Mucosa of stomach (tissue), 1 donor: ENCODE data around the gene SYNE1.

Experiments
- H3K27me3 ChIP-seq: one replicate; pipeline ENCODE4 v1.7.0; 2013; ENCODE audit warnings: mild to moderate bottlenecking, low read length; ENCODE audit not compliant: control insufficient read depth, insufficient read depth
- H3K36me3 ChIP-seq: one replicate; pipeline ENCODE4 v1.7.0; 2013; ENCODE audit warnings: low read length; ENCODE audit not compliant: control insufficient read depth, insufficient read depth
- H3K4me1 ChIP-seq: one replicate; pipeline ENCODE4 v1.7.0; 2013; ENCODE audit warnings: mild to moderate bottlenecking, low read length; ENCODE audit not compliant: control insufficient read depth, insufficient read depth
- H3K4me3 ChIP-seq: one replicate; pipeline ENCODE4 v1.7.0; 2013; ENCODE audit warnings: low read length
- H3K9ac ChIP-seq: one replicate; pipeline ENCODE4 v1.7.0; 2013; ENCODE audit warnings: mild to moderate bottlenecking, low read length, moderate library complexity
- H3K9me3 ChIP-seq: one replicate; pipeline ENCODE4 v1.7.0; 2013; ENCODE audit warnings: mild to moderate bottlenecking, low read length, moderate library complexity; ENCODE audit not compliant: control insufficient read depth
- donor health status: Pancreatic carcinoma.

SYNE1 gene

GRCh38 chr6:152605941-152606340, 31.2 kb downstream of the SYNE1 start:
- Histone ChIP-seq H3K36me3 (no peaks in the 10 kb centered on the region), H3K9me3 (no peaks in the 10 kb centered on the region), H3K4me3 (no peak overlapping the region), H3K9ac (no peak overlapping the region), H3K27me3 (no peaks in the 10 kb centered on the region), H3K4me1 (no peaks in the 10 kb centered on the region)

GRCh38 chr6:152605342-152605741, 31.8 kb downstream of the SYNE1 start:
- Histone ChIP-seq H3K4me3 (no peak overlapping the region), H3K4me1 (no peaks in the 10 kb centered on the region), H3K36me3 (no peaks in the 10 kb centered on the region), H3K9ac (no peak overlapping the region), H3K27me3 (no peaks in the 10 kb centered on the region), H3K9me3 (no peaks in the 10 kb centered on the region)

- Histone ChIP-seq H3K36me3 (no peaks in the 10 kb centered on the region), H3K9me3 (no peaks in the 10 kb centered on the region), H3K27me3 (no peaks in the 10 kb centered on the region), H3K9ac (no peak overlapping the region), H3K4me3 (no peak overlapping the region), H3K4me1 (no peaks in the 10 kb centered on the region)
Measured at GRCh38 chr6:152603911-152604310, 33.3 kb downstream of the SYNE1 start.

GRCh38 chr6:152600022-152600421, 37.1 kb downstream of the SYNE1 start:
- no peaks in the 10 kb centered on the region for H3K27me3 ChIP-seq
- peaks cover under 1% of the 10 kb centered on the region for H3K4me1 ChIP-seq
- no peaks in the 10 kb centered on the region for H3K36me3 ChIP-seq
- no peak overlapping the region for H3K9ac ChIP-seq
- no peaks in the 10 kb centered on the region for H3K9me3 ChIP-seq
- H3K4me3 ChIP-seq = no peak overlapping the region

GRCh38 chr6:152598901-152599537, 38.1 kb downstream of the SYNE1 start:
- Histone ChIP-seq H3K9me3 (no peaks in the 10 kb centered on the region), H3K9ac (no peak overlapping the region), H3K4me3 (no peak overlapping the region), H3K4me1 (peaks cover 3% of the 10 kb centered on the region), H3K27me3 (no peaks in the 10 kb centered on the region), H3K36me3 (no peaks in the 10 kb centered on the region)

- H3K4me1 ChIP-seq = peaks cover 3% of the 10 kb centered on the region
- H3K36me3 ChIP-seq = no peaks in the 10 kb centered on the region
- H3K4me3 ChIP-seq = no peak overlapping the region
- no peaks in the 10 kb centered on the region for H3K9me3 ChIP-seq
- H3K9ac ChIP-seq = no peak overlapping the region
- no peaks in the 10 kb centered on the region for H3K27me3 ChIP-seq
Measured at GRCh38 chr6:152598421-152598820, 38.7 kb downstream of the SYNE1 start.

GRCh38 chr6:152596726-152597125, 40.4 kb downstream of the SYNE1 start:
- no peaks in the 10 kb centered on the region for H3K27me3 ChIP-seq
- no peak overlapping the region for H3K9ac ChIP-seq
- H3K36me3 ChIP-seq = no peaks in the 10 kb centered on the region
- H3K9me3 ChIP-seq = no peaks in the 10 kb centered on the region
- H3K4me1 ChIP-seq = peaks cover 3% of the 10 kb centered on the region
- H3K4me3 ChIP-seq = no peak overlapping the region

- H3K4me1 ChIP-seq = peaks cover 3% of the 10 kb centered on the region
- no peak overlapping the region for H3K4me3 ChIP-seq
- no peaks in the 10 kb centered on the region for H3K27me3 ChIP-seq
- no peaks in the 10 kb centered on the region for H3K9me3 ChIP-seq
- H3K9ac ChIP-seq = no peak overlapping the region
- H3K36me3 ChIP-seq = no peaks in the 10 kb centered on the region
Measured at GRCh38 chr6:152595499-152595898, 41.7 kb downstream of the SYNE1 start.

- Histone ChIP-seq H3K27me3 (no peaks in the 10 kb centered on the region), H3K9me3 (no peaks in the 10 kb centered on the region), H3K9ac (no peak overlapping the region), H3K4me3 (no peak overlapping the region), H3K36me3 (no peaks in the 10 kb centered on the region), H3K4me1 (peaks cover 3% of the 10 kb centered on the region)
Measured at GRCh38 chr6:152594701-152595100, 42.5 kb downstream of the SYNE1 start.

- no peaks in the 10 kb centered on the region for H3K27me3 ChIP-seq
- no peaks in the 10 kb centered on the region for H3K36me3 ChIP-seq
- H3K9ac ChIP-seq = no peak overlapping the region
- H3K9me3 ChIP-seq = no peaks in the 10 kb centered on the region
- H3K4me1 ChIP-seq = no peaks in the 10 kb centered on the region
- no peak overlapping the region for H3K4me3 ChIP-seq
Measured at GRCh38 chr6:152588456-152588855, 48.7 kb downstream of the SYNE1 start.

GRCh38 chr6:152587473-152587872, 49.7 kb downstream of the SYNE1 start:
- H3K36me3 ChIP-seq = no peaks in the 10 kb centered on the region
- no peak overlapping the region for H3K9ac ChIP-seq
- H3K9me3 ChIP-seq = no peaks in the 10 kb centered on the region
- H3K4me3 ChIP-seq = no peak overlapping the region
- no peaks in the 10 kb centered on the region for H3K4me1 ChIP-seq
- H3K27me3 ChIP-seq = no peaks in the 10 kb centered on the region

GRCh38 chr6:152585236-152585635, 51.9 kb downstream of the SYNE1 start:
- Histone ChIP-seq H3K36me3 (no peaks in the 10 kb centered on the region), H3K4me3 (no peak overlapping the region), H3K4me1 (no peaks in the 10 kb centered on the region), H3K9ac (no peak overlapping the region), H3K27me3 (no peaks in the 10 kb centered on the region), H3K9me3 (no peaks in the 10 kb centered on the region)

- Histone ChIP-seq H3K9me3 (no peaks in the 10 kb centered on the region), H3K4me1 (no peaks in the 10 kb centered on the region), H3K36me3 (no peaks in the 10 kb centered on the region), H3K9ac (no peak overlapping the region), H3K27me3 (no peaks in the 10 kb centered on the region), H3K4me3 (no peak overlapping the region)
Measured at GRCh38 chr6:152583888-152584287, 53.3 kb downstream of the SYNE1 start.
